ENCODE results near the gene S100B.
"Not testable (repeated sequence)": the region's sequence is repeated elsewhere in the genome, so short reads cannot be mapped to it uniquely, and the experiment has no call there.

Gene S100B

GRCh38 chr21:46635324-46636180 lies 30.7 kb upstream of the S100B start, which contains the start of gene PRMT2:
PRMT2 (plus strand) TSS chr21:46635674; CDS start chr21:46636952, 1,278 bp downstream.
- Histone ChIP-seq H3K36me3 (ENCODE audit: low read depth) (peaks cover 42% of the 10 kb centered on the region), H3K4me3 (ENCODE audit: severe bottlenecking) (peak within 1 kb of the TSS; percentile 81), H3K4me1 (ENCODE audit: insufficient read depth, poor library complexity, severe bottlenecking) (peaks cover 28% of the 10 kb centered on the region), H3K27me3 (ENCODE audit: insufficient read depth, poor library complexity, severe bottlenecking) (no peaks in the 10 kb centered on the region), H3K27ac (ENCODE audit: poor library complexity, severe bottlenecking) (peak within 1 kb of the TSS; percentile 70), H3K9me3 (ENCODE audit: severe bottlenecking) (peaks cover 3% of the 10 kb centered on the region)
- TF ChIP-seq CTCF (IDR thresholded peaks at IDR 0.05; ENCODE audit: poor library complexity, severe bottlenecking), result peak; percentile 14
- DNase-seq (ENCODE audit: low spot score) (peak; percentile 95), ATAC-seq (ENCODE audit: low read depth) (peak; percentile 83)

GRCh38 chr21:46634966-46635323 lies 30.1 kb upstream of the S100B start:
- Histone ChIP-seq H3K27ac (ENCODE audit: poor library complexity, severe bottlenecking) (peak overlapping the region; percentile 70), H3K9me3 (ENCODE audit: severe bottlenecking) (peaks cover 3% of the 10 kb centered on the region), H3K4me1 (ENCODE audit: insufficient read depth, poor library complexity, severe bottlenecking) (peaks cover 28% of the 10 kb centered on the region), H3K36me3 (ENCODE audit: low read depth) (peaks cover 39% of the 10 kb centered on the region), H3K27me3 (ENCODE audit: insufficient read depth, poor library complexity, severe bottlenecking) (no peaks in the 10 kb centered on the region), H3K4me3 (ENCODE audit: severe bottlenecking) (peak overlapping the region; percentile 81)
- TF ChIP-seq CTCF (IDR thresholded peaks at IDR 0.05; ENCODE audit: poor library complexity, severe bottlenecking), result peak; percentile 35
- peak; percentile 62 for DNase-seq (ENCODE audit: low spot score)
- ATAC-seq (ENCODE audit: low read depth), result peak; percentile 41

GRCh38 chr21:46634427-46634826 lies 29.5 kb upstream of the S100B start:
- peaks cover 34% of the 10 kb centered on the region for H3K36me3 ChIP-seq (ENCODE audit: low read depth)
- no peaks in the 10 kb centered on the region for H3K27me3 ChIP-seq (ENCODE audit: insufficient read depth, poor library complexity, severe bottlenecking)
- DNase-seq (ENCODE audit: low spot score), result no peak
- no peak for ATAC-seq (ENCODE audit: low read depth)
- H3K9me3 ChIP-seq (ENCODE audit: severe bottlenecking), result no peaks in the 10 kb centered on the region
- TF ChIP-seq CTCF (IDR thresholded peaks at IDR 0.05; ENCODE audit: poor library complexity, severe bottlenecking), result no peak
- H3K27ac ChIP-seq (ENCODE audit: poor library complexity, severe bottlenecking), result peak overlapping the region; percentile 70
- peaks cover 23% of the 10 kb centered on the region for H3K4me1 ChIP-seq (ENCODE audit: insufficient read depth, poor library complexity, severe bottlenecking)
- H3K4me3 ChIP-seq (ENCODE audit: severe bottlenecking), result no peak overlapping the region

- DNase-seq (ENCODE audit: low spot score) (no peak), ATAC-seq (ENCODE audit: low read depth) (no peak)
- Histone ChIP-seq H3K36me3 (ENCODE audit: low read depth) (peaks cover 25% of the 10 kb centered on the region), H3K4me3 (ENCODE audit: severe bottlenecking) (no peak overlapping the region), H3K9me3 (ENCODE audit: severe bottlenecking) (no peaks in the 10 kb centered on the region), H3K4me1 (ENCODE audit: insufficient read depth, poor library complexity, severe bottlenecking) (peaks cover 16% of the 10 kb centered on the region), H3K27me3 (ENCODE audit: insufficient read depth, poor library complexity, severe bottlenecking) (no peaks in the 10 kb centered on the region), H3K27ac (ENCODE audit: poor library complexity, severe bottlenecking) (no peak overlapping the region)
- TF ChIP-seq CTCF (IDR thresholded peaks at IDR 0.05; ENCODE audit: poor library complexity, severe bottlenecking), result no peak
These were observed 28.7 kb upstream of the S100B start for GRCh38 chr21:46633566-46633965.

GRCh38 chr21:46630915-46631314 lies 26.0 kb upstream of the S100B start:
- H3K36me3 ChIP-seq (ENCODE audit: low read depth), result not testable (repeated sequence)

More at GRCh38 chr21:46630915-46631314, 26.0 kb upstream of the S100B start:
- H3K4me3 ChIP-seq (ENCODE audit: severe bottlenecking); H3K4me1 ChIP-seq (ENCODE audit: insufficient read depth, poor library complexity, severe bottlenecking); ATAC-seq (ENCODE audit: low read depth); DNase-seq (ENCODE audit: low spot score); H3K27ac ChIP-seq (ENCODE audit: poor library complexity, severe bottlenecking); H3K27me3 ChIP-seq (ENCODE audit: insufficient read depth, poor library complexity, severe bottlenecking); H3K9me3 ChIP-seq (ENCODE audit: severe bottlenecking): not testable (repeated sequence)
